GM20000 (cell line): ENCODE results near the gene ACSF2.

Experiments used
- DNase-seq: peaks from one replicate; pipeline ENCODE4 v3.0.0; 2012; ENCODE audit warnings: low spot score
- TF ChIP-seq, protein P1 (sequence below): IDR thresholded peaks from 2 replicates; pipeline ENCODE4 v1.5.1; 2012; ENCODE audit warnings: mild to moderate bottlenecking, control low read depth; ENCODE audit errors: extremely low read depth, missing control alignments

ACSF2 gene

GRCh38 chr17:50481648-50482047 lies 55.6 kb downstream of the ACSF2 start:
- TF ChIP-seq, protein P1, sequence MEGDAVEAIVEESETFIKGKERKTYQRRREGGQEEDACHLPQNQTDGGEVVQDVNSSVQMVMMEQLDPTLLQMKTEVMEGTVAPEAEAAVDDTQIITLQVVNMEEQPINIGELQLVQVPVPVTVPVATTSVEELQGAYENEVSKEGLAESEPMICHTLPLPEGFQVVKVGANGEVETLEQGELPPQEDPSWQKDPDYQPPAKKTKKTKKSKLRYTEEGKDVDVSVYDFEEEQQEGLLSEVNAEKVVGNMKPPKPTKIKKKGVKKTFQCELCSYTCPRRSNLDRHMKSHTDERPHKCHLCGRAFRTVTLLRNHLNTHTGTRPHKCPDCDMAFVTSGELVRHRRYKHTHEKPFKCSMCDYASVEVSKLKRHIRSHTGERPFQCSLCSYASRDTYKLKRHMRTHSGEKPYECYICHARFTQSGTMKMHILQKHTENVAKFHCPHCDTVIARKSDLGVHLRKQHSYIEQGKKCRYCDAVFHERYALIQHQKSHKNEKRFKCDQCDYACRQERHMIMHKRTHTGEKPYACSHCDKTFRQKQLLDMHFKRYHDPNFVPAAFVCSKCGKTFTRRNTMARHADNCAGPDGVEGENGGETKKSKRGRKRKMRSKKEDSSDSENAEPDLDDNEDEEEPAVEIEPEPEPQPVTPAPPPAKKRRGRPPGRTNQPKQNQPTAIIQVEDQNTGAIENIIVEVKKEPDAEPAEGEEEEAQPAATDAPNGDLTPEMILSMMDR: no peak
- DNase-seq: no peak

DNA sequence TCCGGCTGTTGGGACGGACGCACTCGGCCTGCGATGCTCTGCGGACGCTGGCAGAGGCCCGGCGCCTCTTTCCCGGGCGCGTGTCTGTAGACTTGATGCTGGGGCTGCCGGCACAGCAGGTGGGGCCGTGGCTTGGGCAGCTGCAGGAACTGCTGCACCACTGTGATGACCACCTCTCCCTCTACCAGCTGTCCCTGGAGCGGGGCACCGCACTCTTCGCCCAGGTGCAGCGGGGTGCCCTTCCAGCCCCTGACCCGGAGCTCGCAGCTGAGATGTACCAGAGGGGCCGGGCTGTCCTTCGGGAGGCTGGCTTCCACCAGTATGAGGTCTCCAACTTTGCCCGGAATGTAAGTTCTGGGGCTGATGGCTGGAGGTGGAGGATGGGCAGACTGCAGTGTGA lies 56.1 kb downstream of the ACSF2 start:
- no peak for DNase-seq
- TF ChIP-seq, protein P1: no peak

- TF ChIP-seq, protein P1: peak; percentile 98
Measured at GRCh38 chr17:50482516-50482915, 56.5 kb downstream of the ACSF2 start.

DNA sequence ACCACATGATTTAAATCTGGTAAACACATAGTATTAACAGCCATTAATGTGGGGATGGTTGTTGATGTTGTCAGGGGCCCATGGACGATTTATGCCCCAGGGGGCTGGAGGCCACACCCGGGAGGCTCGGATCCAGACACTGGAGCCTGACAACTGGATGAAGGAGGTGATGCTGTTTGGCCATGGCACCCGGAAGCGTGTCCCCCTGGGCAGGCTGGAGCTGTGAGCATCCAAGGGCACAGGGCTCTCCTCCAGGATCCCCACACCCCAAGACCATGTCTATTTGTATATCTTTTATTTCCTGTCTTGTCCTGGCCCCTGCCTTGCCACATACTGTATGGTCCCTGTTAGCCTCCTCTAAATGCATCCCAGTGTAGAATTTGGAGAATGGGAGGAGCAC lies 57.2 kb downstream of the ACSF2 start:
- TF ChIP-seq, protein P1: no peak
- DNase-seq: no peak

More at GRCh38 chr17:50482516-50482915, 56.5 kb downstream of the ACSF2 start:
- peak; percentile 82 for DNase-seq

DNA sequence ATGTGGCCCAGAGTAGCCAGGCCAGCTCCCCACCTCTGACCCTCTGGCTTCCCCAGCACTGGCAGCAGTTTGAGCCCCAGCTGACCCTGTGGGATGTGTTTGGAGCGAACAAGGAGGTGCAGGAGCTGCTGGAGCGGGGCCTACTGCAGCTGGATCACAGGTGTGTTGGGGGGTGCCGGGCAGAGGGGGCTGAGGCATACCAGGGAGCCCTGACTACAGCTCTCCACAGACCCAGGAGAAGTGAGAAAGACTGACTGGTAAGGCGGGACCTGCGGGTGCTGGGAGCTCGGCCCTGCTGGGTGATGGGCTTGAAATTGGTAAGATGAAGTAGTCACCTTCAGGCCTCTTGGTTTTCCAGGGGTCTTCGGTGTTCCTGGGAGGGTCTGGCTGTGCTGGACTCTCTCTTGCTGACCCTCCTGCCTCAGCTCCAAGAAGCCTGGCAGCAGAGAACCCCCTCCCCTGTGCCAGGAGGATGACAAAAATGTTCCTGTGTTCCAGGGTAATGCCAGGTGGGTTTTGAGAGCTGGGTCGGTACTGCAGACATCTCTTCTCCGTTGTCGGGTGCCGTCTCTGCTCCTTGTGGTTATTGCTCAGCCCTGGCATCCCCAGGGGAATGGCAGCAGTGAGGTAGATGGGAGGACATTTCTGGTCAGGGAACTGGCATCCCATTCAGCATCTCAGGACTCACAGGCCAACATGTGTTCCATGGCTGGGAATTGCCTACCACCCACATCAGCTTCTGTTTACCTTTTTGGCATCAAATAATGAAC lies 58.6 kb downstream of the ACSF2 start:
- DNase-seq: no peak
- TF ChIP-seq, protein P1: no peak

DNA sequence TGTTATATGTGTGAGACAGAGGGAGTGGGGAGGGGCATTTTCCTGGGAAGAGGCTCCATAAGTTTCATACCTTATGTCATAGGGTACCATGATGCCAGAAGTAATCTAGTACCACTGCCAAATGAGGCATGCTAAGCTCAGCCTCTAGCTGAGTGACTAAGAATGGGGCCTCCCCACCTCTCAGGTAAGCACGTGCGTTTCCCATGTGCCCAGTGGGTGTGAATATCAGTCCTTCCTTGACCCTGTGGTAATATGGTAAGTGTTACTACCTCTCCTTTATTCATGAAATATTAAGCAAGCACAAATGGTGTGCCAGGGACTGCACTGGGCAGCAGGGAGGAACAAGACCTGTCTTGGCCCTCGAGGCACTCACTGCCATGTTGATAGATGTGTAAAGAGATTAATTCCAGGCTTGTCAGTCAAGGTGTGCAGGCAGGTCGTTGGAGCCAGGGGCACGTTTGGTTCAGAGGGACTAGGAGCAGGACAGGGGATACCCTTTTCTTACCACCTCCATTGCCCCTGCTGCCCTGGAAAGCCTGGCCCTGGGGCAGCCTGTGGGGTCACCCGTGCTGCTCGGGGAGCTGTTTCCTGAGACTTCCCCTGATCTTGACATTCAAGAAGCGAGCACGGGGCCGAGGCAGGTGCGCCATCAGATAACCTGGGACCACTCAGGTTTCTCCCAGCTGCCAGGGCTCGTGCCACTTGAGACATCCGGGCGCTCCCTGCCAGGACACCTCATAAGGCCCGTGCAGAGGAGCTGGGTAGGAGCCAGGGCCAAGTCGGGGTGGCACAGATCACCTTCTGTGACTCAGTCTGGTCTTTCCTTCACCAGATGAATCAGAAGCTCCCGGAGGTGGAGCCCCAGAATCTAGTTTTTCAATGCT lies 61.4 kb downstream of the ACSF2 start:
- TF ChIP-seq, protein P1: no peak

DNA sequence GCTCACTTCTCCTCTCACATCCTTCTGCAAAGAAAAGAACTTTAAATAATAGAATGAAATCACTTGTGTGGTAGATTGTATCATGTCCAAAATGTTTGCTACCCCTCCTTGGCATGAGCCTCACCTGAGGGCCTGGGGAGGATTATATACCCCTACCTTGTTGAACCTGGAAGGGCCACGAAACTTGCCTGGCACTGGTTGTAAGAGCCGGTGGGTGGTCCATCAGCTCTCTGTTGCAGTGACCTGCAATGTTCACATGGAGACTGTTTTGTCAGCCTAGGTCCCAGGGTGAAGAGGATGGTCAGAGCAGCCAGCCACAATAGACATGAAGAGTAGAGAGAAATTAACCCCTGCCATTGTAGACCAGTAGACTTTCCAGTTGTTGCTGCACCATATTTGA lies 62.9 kb downstream of the ACSF2 start:
- DNase-seq: no peak
- TF ChIP-seq, protein P1: no peak

More for the DNA sequence above, 61.4 kb downstream of the ACSF2 start:
- DNase-seq: no peak
